HG02885 (cell line): ENCODE measurements around the gene TRAF1.

Experiments used
- ATAC-seq: cut with Tn5 transposase; IDR thresholded peaks from one replicate; pipeline ENCODE4 v1.9.1; 2021; ENCODE audit warnings: mild to moderate bottlenecking; ENCODE audit not compliant: unreplicated experiment, poor library complexity

Gene TRAF1

GRCh38 chr9:120911295-120911837, 15.2 kb downstream of the TRAF1 start:
- no peak for ATAC-seq

- ATAC-seq: no peak
Measured at GRCh38 chr9:120910643-120911042, 16.0 kb downstream of the TRAF1 start.

- ATAC-seq: no peak
Measured at GRCh38 chr9:120909904-120910303, 16.7 kb downstream of the TRAF1 start.

GRCh38 chr9:120905315-120906164, 21.1 kb downstream of the TRAF1 start:
- ATAC-seq: no peak

- ATAC-seq: no peak
Measured at GRCh38 chr9:120904978-120905301, 21.7 kb downstream of the TRAF1 start.

- no peak for ATAC-seq
Measured at GRCh38 chr9:120904061-120904977, 22.3 kb downstream of the TRAF1 start.

GRCh38 chr9:120902569-120903535, 23.7 kb downstream of the TRAF1 start:
- ATAC-seq: no peak

- ATAC-seq: no peak
Measured at GRCh38 chr9:120901755-120902568, 24.6 kb downstream of the TRAF1 start.

- ATAC-seq: no peak
Measured at GRCh38 chr9:120900824-120901223, 25.8 kb downstream of the TRAF1 start.

GRCh38 chr9:120899490-120900068, 27.0 kb downstream of the TRAF1 start:
- no peak for ATAC-seq

- ATAC-seq: no peak
Measured at GRCh38 chr9:120898396-120898795, 28.2 kb downstream of the TRAF1 start.

GRCh38 chr9:120895951-120896350, 30.6 kb downstream of the TRAF1 start:
- no peak for ATAC-seq

- no peak for ATAC-seq
Measured at GRCh38 chr9:120894321-120895148, 32.1 kb downstream of the TRAF1 start.

GRCh38 chr9:120893611-120894307, 32.8 kb downstream of the TRAF1 start:
- ATAC-seq: no peak

GRCh38 chr9:120892748-120893610, 33.6 kb downstream of the TRAF1 start:
- ATAC-seq: peak; percentile 76
